H1 (cell line): ENCODE measurements around the gene RNF224. TPM values are rescaled to one million over a fixed set of nuclear protein-coding genes. Genes with fewer than 3 reads are reported as not detected.

ENCODE experiments used
- polyA plus RNA-seq, 7 experiments: library from polyadenylated mRNA; depleted of rRNA in 3 of 7; stranded (reverse) in 5 of 7; unstranded in 2 of 7; fragments of >200 nt in 5 of 7; fragments of 200-250 nt in 2 of 7; gene quantifications; 1 replicate in 5 of 7; 2 replicates in 1 of 7; 4 replicates in 1 of 7; pipeline versions ENCODE4 v1.2.1 to v1.2.3, GENCODE V29; 2011 to 2013; ENCODE audit warnings: missing spikeins in 2 of 7, mixed read lengths in 2 of 7
- total RNA-seq: library from RNA; stranded (reverse); fragmentation: NEBNext Ultra II Directional; extraction: Animal tissue kit (Norgen Biotek cat#: 25700); gene quantifications from 2 replicates; pipeline ENCODE4 v1.2.1, GENCODE V29; 2021
- TF ChIP-seq, protein P1 (sequence below): fragments of 300-600 bp; sonication (generic); IDR thresholded peaks from 2 replicates; pipeline ENCODE4 v1.7.1; 2012; ENCODE audit warnings: low read length, moderate library complexity, mild to moderate bottlenecking, inconsistent platforms; ENCODE audit not compliant: insufficient replicate concordance

Gene RNF224
- total and polyA plus RNA-seq, 2 of the 8 experiments (the other 6 are each of a cell fraction or from before 2014, with no cell fraction given), result 0.24 TPM; not detected in 1

DNA sequence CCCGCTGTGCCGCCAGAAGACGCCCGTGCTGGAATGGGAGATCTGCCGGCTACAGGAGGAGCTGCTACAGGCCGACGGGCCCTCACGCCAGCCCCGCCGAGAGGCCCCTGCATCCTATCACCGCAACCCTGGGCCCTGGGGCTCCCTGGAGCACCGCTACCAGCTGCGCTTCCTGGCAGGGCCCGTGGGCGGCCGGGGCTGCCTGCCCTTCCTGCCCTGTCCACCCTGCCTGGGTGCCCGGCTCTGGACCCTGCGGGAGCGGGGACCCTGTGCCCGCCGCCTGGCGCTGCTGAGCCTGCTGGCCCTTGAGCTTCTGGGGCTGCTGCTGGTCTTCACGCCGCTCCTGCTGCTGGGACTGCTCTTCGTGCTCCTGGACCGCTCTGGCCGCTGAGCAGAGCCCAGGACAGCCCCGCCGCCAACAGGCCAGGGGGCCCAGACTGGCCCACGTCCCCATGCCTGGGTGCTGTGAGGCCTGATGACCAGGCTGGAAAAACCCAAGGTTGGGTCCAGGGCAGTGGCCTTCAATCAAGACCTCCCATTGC lies 9.0 kb upstream of the RNF224 start (continued):
- TF ChIP-seq, protein P1, sequence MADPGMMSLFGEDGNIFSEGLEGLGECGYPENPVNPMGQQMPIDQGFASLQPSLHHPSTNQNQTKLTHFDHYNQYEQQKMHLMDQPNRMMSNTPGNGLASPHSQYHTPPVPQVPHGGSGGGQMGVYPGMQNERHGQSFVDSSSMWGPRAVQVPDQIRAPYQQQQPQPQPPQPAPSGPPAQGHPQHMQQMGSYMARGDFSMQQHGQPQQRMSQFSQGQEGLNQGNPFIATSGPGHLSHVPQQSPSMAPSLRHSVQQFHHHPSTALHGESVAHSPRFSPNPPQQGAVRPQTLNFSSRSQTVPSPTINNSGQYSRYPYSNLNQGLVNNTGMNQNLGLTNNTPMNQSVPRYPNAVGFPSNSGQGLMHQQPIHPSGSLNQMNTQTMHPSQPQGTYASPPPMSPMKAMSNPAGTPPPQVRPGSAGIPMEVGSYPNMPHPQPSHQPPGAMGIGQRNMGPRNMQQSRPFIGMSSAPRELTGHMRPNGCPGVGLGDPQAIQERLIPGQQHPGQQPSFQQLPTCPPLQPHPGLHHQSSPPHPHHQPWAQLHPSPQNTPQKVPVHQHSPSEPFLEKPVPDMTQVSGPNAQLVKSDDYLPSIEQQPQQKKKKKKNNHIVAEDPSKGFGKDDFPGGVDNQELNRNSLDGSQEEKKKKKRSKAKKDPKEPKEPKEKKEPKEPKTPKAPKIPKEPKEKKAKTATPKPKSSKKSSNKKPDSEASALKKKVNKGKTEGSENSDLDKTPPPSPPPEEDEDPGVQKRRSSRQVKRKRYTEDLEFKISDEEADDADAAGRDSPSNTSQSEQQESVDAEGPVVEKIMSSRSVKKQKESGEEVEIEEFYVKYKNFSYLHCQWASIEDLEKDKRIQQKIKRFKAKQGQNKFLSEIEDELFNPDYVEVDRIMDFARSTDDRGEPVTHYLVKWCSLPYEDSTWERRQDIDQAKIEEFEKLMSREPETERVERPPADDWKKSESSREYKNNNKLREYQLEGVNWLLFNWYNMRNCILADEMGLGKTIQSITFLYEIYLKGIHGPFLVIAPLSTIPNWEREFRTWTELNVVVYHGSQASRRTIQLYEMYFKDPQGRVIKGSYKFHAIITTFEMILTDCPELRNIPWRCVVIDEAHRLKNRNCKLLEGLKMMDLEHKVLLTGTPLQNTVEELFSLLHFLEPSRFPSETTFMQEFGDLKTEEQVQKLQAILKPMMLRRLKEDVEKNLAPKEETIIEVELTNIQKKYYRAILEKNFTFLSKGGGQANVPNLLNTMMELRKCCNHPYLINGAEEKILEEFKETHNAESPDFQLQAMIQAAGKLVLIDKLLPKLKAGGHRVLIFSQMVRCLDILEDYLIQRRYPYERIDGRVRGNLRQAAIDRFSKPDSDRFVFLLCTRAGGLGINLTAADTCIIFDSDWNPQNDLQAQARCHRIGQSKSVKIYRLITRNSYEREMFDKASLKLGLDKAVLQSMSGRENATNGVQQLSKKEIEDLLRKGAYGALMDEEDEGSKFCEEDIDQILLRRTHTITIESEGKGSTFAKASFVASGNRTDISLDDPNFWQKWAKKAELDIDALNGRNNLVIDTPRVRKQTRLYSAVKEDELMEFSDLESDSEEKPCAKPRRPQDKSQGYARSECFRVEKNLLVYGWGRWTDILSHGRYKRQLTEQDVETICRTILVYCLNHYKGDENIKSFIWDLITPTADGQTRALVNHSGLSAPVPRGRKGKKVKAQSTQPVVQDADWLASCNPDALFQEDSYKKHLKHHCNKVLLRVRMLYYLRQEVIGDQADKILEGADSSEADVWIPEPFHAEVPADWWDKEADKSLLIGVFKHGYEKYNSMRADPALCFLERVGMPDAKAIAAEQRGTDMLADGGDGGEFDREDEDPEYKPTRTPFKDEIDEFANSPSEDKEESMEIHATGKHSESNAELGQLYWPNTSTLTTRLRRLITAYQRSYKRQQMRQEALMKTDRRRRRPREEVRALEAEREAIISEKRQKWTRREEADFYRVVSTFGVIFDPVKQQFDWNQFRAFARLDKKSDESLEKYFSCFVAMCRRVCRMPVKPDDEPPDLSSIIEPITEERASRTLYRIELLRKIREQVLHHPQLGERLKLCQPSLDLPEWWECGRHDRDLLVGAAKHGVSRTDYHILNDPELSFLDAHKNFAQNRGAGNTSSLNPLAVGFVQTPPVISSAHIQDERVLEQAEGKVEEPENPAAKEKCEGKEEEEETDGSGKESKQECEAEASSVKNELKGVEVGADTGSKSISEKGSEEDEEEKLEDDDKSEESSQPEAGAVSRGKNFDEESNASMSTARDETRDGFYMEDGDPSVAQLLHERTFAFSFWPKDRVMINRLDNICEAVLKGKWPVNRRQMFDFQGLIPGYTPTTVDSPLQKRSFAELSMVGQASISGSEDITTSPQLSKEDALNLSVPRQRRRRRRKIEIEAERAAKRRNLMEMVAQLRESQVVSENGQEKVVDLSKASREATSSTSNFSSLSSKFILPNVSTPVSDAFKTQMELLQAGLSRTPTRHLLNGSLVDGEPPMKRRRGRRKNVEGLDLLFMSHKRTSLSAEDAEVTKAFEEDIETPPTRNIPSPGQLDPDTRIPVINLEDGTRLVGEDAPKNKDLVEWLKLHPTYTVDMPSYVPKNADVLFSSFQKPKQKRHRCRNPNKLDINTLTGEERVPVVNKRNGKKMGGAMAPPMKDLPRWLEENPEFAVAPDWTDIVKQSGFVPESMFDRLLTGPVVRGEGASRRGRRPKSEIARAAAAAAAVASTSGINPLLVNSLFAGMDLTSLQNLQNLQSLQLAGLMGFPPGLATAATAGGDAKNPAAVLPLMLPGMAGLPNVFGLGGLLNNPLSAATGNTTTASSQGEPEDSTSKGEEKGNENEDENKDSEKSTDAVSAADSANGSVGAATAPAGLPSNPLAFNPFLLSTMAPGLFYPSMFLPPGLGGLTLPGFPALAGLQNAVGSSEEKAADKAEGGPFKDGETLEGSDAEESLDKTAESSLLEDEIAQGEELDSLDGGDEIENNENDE, result no peak
- TF ChIP-seq, all 59 proteins: peak for 0
